Measurements from ENCODE around the gene IGF1. TPM values are rescaled to one million over a fixed set of nuclear protein-coding genes. Genes with fewer than 3 reads are reported as not detected.
A peak's percentile ranks its signal among the peaks of the same experiment; 100 is the strongest.

The IGF1 gene
- polyA plus RNA-seq, 1 of the 3 experiments (the other 2 are of a cell fraction), result 0.07 TPM

- H3F3A ChIP-seq (replicated peaks; ENCODE audit: insufficient read depth), result no peaks in the 10 kb centered on the region
- no peak overlapping the region for H3K4me2 ChIP-seq
- H3K9ac ChIP-seq, result no peak overlapping the region
- H3K4me3 ChIP-seq (ENCODE audit: low read depth in 2 of 2, low read length in 1 of 2), result no peak overlapping the region
- H3K4me1 ChIP-seq (ENCODE audit: control insufficient read depth in 1 of 2, insufficient read depth in 2 of 2, low read depth in 1 of 2, low read length in 1 of 2), result peaks cover 3 to 10% of the 10 kb centered on the region in 2 experiments; a peak in 2 of 4 replicates
- no peaks in the 10 kb centered on the region for H3K9me3 ChIP-seq
- DNase-seq, result no peak
- 31% methylated on average over 3 of the region's 3 CpGs for WGBS (ENCODE audit: low lambda C conversion rate)
- H3K27ac ChIP-seq (ENCODE audit: low read depth in 2 of 2, low read length in 1 of 2), result no peak overlapping the region
- no peaks in the 10 kb centered on the region for H3K79me2 ChIP-seq (ENCODE audit: insufficient read depth)
- no peaks in the 10 kb centered on the region for H4K20me1 ChIP-seq (ENCODE audit: insufficient read depth)
- ChIA-PET POLR2A (no interaction called here), CTCF (no interaction called here)
- no peaks in the 10 kb centered on the region for H3K27me3 ChIP-seq (ENCODE audit: insufficient read depth)
- no peaks in the 10 kb centered on the region for H3K9me2 ChIP-seq
- H3K36me3 ChIP-seq (replicated peaks in 1 of 2; ENCODE audit: control insufficient read depth in 1 of 2, insufficient read depth in 2 of 2, low read length in 1 of 2), result no peaks in the 10 kb centered on the region
- no peak overlapping the region for H2AFZ ChIP-seq (ENCODE audit: low read depth)
- TF ChIP-seq FOSL2 (IDR thresholded peaks at IDR 0.05; ENCODE audit: borderline replicate concordance, low read depth), result peak; percentile 82
- no peak for TF ChIP-seq TEAD4 (IDR thresholded peaks at IDR 0.05; ENCODE audit: borderline replicate concordance, insufficient read depth)
- TF ChIP-seq PBX3 (IDR thresholded peaks at IDR 0.05), result peak; percentile 66
- TF ChIP-seq REST (IDR thresholded peaks at IDR 0.05; ENCODE audit: low read depth, low read length), result no peak
- no peak for TF ChIP-seq USF2 (IDR thresholded peaks at IDR 0.05; ENCODE audit: borderline replicate concordance, low read depth, low read length)
- peak; percentile 60; the same call in 1 of the 2 replicates for TF ChIP-seq TCF12 (IDR thresholded peaks at IDR 0.05)
- no peak for TF ChIP-seq MXI1 (IDR thresholded peaks at IDR 0.05; ENCODE audit: low read depth, low read length)
- 0 out of 4 replicates have a peak, but pooled peaks of 1 of the 2 experiments have one; percentile 40 for TF ChIP-seq EP300 (IDR thresholded peaks at IDR 0.05; ENCODE audit: borderline replicate concordance in 1 of 2, low read depth in 1 of 2, low read length in 1 of 2)
- no peak for TF ChIP-seq RAD21 (IDR thresholded peaks at IDR 0.05; ENCODE audit: low read length)
- TF ChIP-seq JUND (IDR thresholded peaks at IDR 0.05), result peak; percentile 60
Measured at GRCh38 chr12:102474438-102475064, 5.8 kb downstream of the IGF1 start.

GRCh38 chr12:102472496-102472895 lies 7.9 kb downstream of the IGF1 start:
- H4K20me1 ChIP-seq (ENCODE audit: insufficient read depth), result no peaks in the 10 kb centered on the region
- ChIA-PET CTCF (interaction anchor here (2.6 kb wide), 1 partner anchor 11 kb away, joined by 15 read pairs; no protein-coding TSS in a partner anchor), POLR2A (no interaction called here)
- no peaks in the 10 kb centered on the region for H3K9me2 ChIP-seq
- H3K27ac ChIP-seq (ENCODE audit: low read depth in 2 of 2, low read length in 1 of 2), result no peak overlapping the region
- 11% methylated on average over 1 of the region's 1 CpG for WGBS (ENCODE audit: low lambda C conversion rate)
- H3K36me3 ChIP-seq (replicated peaks in 1 of 2; ENCODE audit: control insufficient read depth in 1 of 2, insufficient read depth in 2 of 2, low read length in 1 of 2), result no peaks in the 10 kb centered on the region
- H3K27me3 ChIP-seq (ENCODE audit: insufficient read depth), result no peaks in the 10 kb centered on the region
- H3K9ac ChIP-seq, result no peak overlapping the region
- no peak overlapping the region for H3K4me2 ChIP-seq
- TF ChIP-seq REST (IDR thresholded peaks at IDR 0.05; ENCODE audit: low read depth, low read length) (no peak), POLR2AphosphoS5 (IDR thresholded peaks at IDR 0.05; ENCODE audit: low read depth, low read length) (no peak), MAX (IDR thresholded peaks at IDR 0.05; ENCODE audit: low read depth) (no peak), JUND (IDR thresholded peaks at IDR 0.05) (no peak)
- no peaks in the 10 kb centered on the region for H3K79me2 ChIP-seq (ENCODE audit: insufficient read depth)
- no peaks in the 10 kb centered on the region for H3F3A ChIP-seq (replicated peaks; ENCODE audit: insufficient read depth)
- DNase-seq, result no peak
- H3K4me3 ChIP-seq (ENCODE audit: low read depth in 2 of 2, low read length in 1 of 2), result no peak overlapping the region
- no peak overlapping the region for H2AFZ ChIP-seq (ENCODE audit: low read depth)
- no peaks in the 10 kb centered on the region for H3K9me3 ChIP-seq
- peaks cover 0 to 5% of the 10 kb centered on the region in 2 experiments; a peak in 2 of 4 replicates for H3K4me1 ChIP-seq (ENCODE audit: control insufficient read depth in 1 of 2, insufficient read depth in 2 of 2, low read depth in 1 of 2, low read length in 1 of 2)

All from SK-N-SH (cell line).